ENCODE measurements around the gene CDCA5.

Gene CDCA5, protein sequence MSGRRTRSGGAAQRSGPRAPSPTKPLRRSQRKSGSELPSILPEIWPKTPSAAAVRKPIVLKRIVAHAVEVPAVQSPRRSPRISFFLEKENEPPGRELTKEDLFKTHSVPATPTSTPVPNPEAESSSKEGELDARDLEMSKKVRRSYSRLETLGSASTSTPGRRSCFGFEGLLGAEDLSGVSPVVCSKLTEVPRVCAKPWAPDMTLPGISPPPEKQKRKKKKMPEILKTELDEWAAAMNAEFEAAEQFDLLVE

DNA sequence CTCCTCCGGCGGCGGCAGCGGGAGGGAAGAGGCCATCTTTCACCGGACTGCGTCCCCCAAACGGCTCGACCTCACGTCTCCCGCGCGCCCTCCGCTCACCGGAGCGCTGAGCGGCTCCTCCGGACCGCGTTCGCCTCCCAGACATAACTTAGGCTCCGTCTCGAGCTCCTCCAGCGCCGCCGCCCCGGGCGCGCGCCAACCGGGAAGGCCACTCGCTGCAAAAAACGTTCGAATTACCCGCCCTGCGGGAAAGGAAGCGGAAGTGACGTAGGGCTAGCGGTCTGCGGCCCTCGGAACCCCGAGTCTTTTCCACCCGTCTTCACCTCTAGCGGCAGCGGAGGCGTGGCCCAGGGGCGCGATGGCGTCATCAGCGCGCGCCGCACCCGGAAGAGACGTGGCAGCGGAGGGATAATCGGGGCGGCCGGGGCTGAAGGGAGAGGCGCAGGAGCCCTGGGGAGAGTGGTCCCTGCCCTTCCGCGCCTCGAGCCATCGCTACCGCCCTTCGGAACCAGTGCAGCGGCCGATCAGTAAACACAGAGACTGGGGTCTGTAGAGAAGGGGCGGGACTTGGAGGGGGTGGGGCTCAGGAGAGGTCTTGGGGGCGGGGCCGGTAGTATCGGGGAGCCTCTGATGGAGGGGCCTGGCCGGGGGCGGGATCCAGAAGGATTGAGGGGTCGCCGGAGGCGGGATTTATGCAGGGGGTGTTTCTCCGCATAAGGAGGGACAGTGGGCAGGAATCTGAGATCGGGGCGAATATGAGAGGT, at the start of gene CDCA5, which contains the start of gene ZFPL1:
Gene CDCA5, minus strand, starts transcription at position 207 of the 764 bp plus-strand sequence. Its CDS starts 62 bp downstream, at position 145.
Gene ZFPL1, plus strand, starts transcription at position 389 of the 764 bp plus-strand sequence. CDS start 477 bp downstream, outside the sequence.
- Mint-ChIP-seq H3K4me1 (peaks cover 26% of the 10 kb centered on the region), H3K9me3 (no peaks in the 10 kb centered on the region), H3K27ac (peak within 1 kb of the TSS; percentile 97 to 98 (median 97)), H3K4me3 (peak within 1 kb of the TSS; percentile 97 to 99 (median 98)), H3K27me3 (ENCODE audit: low read depth) (no peaks in the 10 kb centered on the region), H3K36me3 (ENCODE audit: low read depth) (peaks cover 20% of the 10 kb centered on the region)
- TF ChIP-seq CTCF (IDR thresholded peaks at IDR 0.05; ENCODE audit: unreplicated experiment in 3 of 3) = no peak

- Mint-ChIP-seq H3K36me3 (ENCODE audit: low read depth) (peaks cover 9% of the 10 kb centered on the region), H3K27ac (peak overlapping the region; percentile 100), H3K4me1 (peaks cover 30% of the 10 kb centered on the region), H3K27me3 (ENCODE audit: low read depth) (peaks cover 5% of the 10 kb centered on the region), H3K9me3 (no peaks in the 10 kb centered on the region), H3K4me3 (peak overlapping the region; percentile 99 to 100 (median 100))
- no peak for TF ChIP-seq CTCF (IDR thresholded peaks at IDR 0.05; ENCODE audit: unreplicated experiment in 3 of 3)
Observed at GRCh38 chr11:65132988-65133700, 49.3 kb upstream of the CDCA5 start.

- H3K36me3 Mint-ChIP-seq (ENCODE audit: low read depth) = peaks cover 9% of the 10 kb centered on the region
- H3K27me3 Mint-ChIP-seq (ENCODE audit: low read depth) = peaks cover 5% of the 10 kb centered on the region
- H3K9me3 Mint-ChIP-seq = no peaks in the 10 kb centered on the region
- H3K4me3 Mint-ChIP-seq = peak overlapping the region; percentile 99 to 100 (median 100)
- peak overlapping the region; percentile 100 for H3K27ac Mint-ChIP-seq
- H3K4me1 Mint-ChIP-seq = peaks cover 30% of the 10 kb centered on the region
- no peak for TF ChIP-seq CTCF (IDR thresholded peaks at IDR 0.05; ENCODE audit: unreplicated experiment in 3 of 3)
Observed at GRCh38 chr11:65132238-65132987, 48.6 kb upstream of the CDCA5 start.

DNA sequence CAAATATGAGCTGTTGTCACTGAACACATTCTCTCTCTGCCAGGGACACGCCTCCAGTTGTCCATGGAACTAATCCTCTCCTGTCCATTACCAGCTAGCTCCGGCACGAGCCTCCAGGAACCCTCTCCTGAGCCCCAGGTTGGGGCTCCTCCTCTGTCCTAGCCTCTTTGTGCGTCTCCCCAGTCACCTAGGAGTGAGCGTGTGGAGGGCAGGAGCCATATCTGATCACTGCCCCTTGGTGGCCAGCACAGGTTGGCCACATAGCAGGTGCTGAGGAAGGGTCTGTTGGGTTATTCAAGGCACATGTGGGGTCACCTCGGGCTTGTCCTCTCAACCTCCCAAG, 48.0 kb upstream of the CDCA5 start:
- no peaks in the 10 kb centered on the region for H3K9me3 Mint-ChIP-seq
- no peak for TF ChIP-seq CTCF (IDR thresholded peaks at IDR 0.05; ENCODE audit: unreplicated experiment in 3 of 3)
- H3K4me1 Mint-ChIP-seq = peaks cover 30% of the 10 kb centered on the region
- H3K36me3 Mint-ChIP-seq (ENCODE audit: low read depth) = peaks cover 15% of the 10 kb centered on the region
- H3K4me3 Mint-ChIP-seq = peak overlapping the region; percentile 51 to 100 (median 99)
- no peak overlapping the region for H3K27ac Mint-ChIP-seq
- H3K27me3 Mint-ChIP-seq (ENCODE audit: low read depth) = peaks cover 5% of the 10 kb centered on the region

- Mint-ChIP-seq H3K4me3 (peak overlapping the region; percentile 61 to 80 (median 71)), H3K4me1 (peaks cover 28% of the 10 kb centered on the region), H3K9me3 (no peaks in the 10 kb centered on the region), H3K27ac (peak overlapping the region in 2 of 3 experiments; percentile 29 to 34), H3K27me3 (ENCODE audit: low read depth) (peaks cover 5% of the 10 kb centered on the region), H3K36me3 (ENCODE audit: low read depth) (peaks cover 18% of the 10 kb centered on the region)
- TF ChIP-seq CTCF (IDR thresholded peaks at IDR 0.05; ENCODE audit: unreplicated experiment in 3 of 3) = no peak
Observed at GRCh38 chr11:65131417-65131776, 47.6 kb upstream of the CDCA5 start.

Measured in nephron (organoid).